OCI-LY3 (cell line): ENCODE measurements around the gene GABRR1.

Experiments
- CTCF ChIP-seq: fragments of 200-600, 300-600 bp; sonication (generic); IDR thresholded peaks from 2 replicates; pipeline ENCODE4 v1.5.1; 2014; ENCODE audit warnings: antibody characterized with exemption, low read length, low read depth
- EZH2phosphoT487 ChIP-seq: fragments of 200-600 bp; shearing (Covaris generic); IDR thresholded peaks from 2 replicates; pipeline ENCODE4 v1.6.1; 2018; ENCODE audit warnings: antibody characterized with exemption, mixed run types, low read depth

GRCh38 chr6:89209457-89209856, 7.7 kb downstream of the GABRR1 start:
- TF ChIP-seq CTCF (no peak), EZH2phosphoT487 (no peak)
